ENCODE data around the gene MPPED1. TPM values are rescaled to one million over a fixed set of nuclear protein-coding genes. Genes with fewer than 3 reads are reported as not detected.

Gene MPPED1
- total and polyA plus RNA-seq, 2 of the 13 experiments (the other 11 are each of a cell fraction or from before 2014, with no cell fraction given) = 0.77 TPM; not detected in 1

DNA sequence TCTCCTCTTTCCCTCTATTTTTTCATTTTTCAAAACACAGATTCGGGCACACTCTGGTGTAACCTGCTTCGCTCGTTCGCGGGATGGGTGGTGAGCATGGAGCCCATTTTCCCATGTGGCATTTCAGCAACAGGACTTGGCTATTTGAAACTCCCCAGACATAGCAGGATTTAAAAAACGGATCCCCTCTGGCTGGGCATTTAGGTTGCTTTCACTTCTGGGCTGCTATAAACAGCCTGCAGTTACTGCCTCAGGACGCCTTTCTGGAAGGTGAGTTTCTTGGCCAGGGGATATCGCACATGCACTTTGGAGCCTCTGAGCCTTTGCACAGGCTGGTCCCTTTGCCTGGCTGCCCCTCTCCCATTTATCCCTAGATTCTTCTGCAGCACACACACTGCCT lies 2.8 kb upstream of the MPPED1 start:
- H3K9me3 ChIP-seq (ENCODE audit: low read length) = no peaks in the 10 kb centered on the region
- ChIA-PET CTCF (ENCODE audit: low intra/inter-chr PET ratio, low total read pairs) (no interaction called here), POLR2A (interaction anchor here (2.0 to 2.2 kb wide), 2 partner anchors 12 to 20 kb away, joined by 5 to 17 read pairs; no protein-coding TSS in a partner anchor)
- TF ChIP-seq ZNF776 (CRISPR knock-in tag; IDR thresholded peaks at IDR 0.05) = no peak
- TF ChIP-seq, protein P1, sequence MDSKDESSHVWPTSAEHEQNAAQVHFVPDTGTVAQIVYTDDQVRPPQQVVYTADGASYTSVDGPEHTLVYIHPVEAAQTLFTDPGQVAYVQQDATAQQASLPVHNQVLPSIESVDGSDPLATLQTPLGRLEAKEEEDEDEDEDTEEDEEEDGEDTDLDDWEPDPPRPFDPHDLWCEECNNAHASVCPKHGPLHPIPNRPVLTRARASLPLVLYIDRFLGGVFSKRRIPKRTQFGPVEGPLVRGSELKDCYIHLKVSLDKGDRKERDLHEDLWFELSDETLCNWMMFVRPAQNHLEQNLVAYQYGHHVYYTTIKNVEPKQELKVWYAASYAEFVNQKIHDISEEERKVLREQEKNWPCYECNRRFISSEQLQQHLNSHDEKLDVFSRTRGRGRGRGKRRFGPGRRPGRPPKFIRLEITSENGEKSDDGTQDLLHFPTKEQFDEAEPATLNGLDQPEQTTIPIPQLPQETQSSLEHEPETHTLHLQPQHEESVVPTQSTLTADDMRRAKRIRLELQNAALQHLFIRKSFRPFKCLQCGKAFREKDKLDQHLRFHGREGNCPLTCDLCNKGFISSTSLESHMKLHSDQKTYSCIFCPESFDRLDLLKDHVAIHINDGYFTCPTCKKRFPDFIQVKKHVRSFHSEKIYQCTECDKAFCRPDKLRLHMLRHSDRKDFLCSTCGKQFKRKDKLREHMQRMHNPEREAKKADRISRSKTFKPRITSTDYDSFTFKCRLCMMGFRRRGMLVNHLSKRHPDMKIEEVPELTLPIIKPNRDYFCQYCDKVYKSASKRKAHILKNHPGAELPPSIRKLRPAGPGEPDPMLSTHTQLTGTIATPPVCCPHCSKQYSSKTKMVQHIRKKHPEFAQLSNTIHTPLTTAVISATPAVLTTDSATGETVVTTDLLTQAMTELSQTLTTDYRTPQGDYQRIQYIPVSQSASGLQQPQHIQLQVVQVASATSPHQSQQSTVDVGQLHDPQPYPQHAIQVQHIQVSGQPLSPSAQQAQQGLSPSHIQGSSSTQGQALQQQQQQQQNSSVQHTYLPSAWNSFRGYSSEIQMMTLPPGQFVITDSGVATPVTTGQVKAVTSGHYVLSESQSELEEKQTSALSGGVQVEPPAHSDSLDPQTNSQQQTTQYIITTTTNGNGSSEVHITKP (CRISPR knock-in tag; IDR thresholded peaks at IDR 0.05; ENCODE audit: low read depth) = no peak
- no peak for TF ChIP-seq POLR2AphosphoS5 (IDR thresholded peaks at IDR 0.05; ENCODE audit: low read depth, low read length)
- TF ChIP-seq, protein P2, sequence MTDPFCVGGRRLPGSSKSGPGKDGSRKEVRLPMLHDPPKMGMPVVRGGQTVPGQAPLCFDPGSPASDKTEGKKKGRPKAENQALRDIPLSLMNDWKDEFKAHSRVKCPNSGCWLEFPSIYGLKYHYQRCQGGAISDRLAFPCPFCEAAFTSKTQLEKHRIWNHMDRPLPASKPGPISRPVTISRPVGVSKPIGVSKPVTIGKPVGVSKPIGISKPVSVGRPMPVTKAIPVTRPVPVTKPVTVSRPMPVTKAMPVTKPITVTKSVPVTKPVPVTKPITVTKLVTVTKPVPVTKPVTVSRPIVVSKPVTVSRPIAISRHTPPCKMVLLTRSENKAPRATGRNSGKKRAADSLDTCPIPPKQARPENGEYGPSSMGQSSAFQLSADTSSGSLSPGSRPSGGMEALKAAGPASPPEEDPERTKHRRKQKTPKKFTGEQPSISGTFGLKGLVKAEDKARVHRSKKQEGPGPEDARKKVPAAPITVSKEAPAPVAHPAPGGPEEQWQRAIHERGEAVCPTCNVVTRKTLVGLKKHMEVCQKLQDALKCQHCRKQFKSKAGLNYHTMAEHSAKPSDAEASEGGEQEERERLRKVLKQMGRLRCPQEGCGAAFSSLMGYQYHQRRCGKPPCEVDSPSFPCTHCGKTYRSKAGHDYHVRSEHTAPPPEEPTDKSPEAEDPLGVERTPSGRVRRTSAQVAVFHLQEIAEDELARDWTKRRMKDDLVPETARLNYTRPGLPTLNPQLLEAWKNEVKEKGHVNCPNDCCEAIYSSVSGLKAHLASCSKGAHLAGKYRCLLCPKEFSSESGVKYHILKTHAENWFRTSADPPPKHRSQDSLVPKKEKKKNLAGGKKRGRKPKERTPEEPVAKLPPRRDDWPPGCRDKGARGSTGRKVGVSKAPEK (CRISPR knock-in tag; IDR thresholded peaks at IDR 0.05; ENCODE audit: borderline replicate concordance) = no peak
- no peak for TF ChIP-seq ZC3H4 (CRISPR knock-in tag; IDR thresholded peaks at IDR 0.05; ENCODE audit: borderline replicate concordance)
- TF ChIP-seq EED (CRISPR knock-in tag; IDR thresholded peaks at IDR 0.05) = no peak
- H3K4me2 ChIP-seq (ENCODE audit: low read depth, low read length) = no peak overlapping the region
- peaks cover 27% of the 10 kb centered on the region for H3K4me1 ChIP-seq (ENCODE audit: insufficient read depth, low read length)
- no peak overlapping the region for H3K4me3 ChIP-seq (replicated peaks in 1 of 3; ENCODE audit: insufficient read depth in 1 of 3, low read depth in 2 of 3, low read length in 3 of 3)
- no peak overlapping the region for H2AFZ ChIP-seq (ENCODE audit: low read length)
- BruUV-seq (replicated peaks) = no TSS peak
- intact Hi-C loops (cut with micrococcal nuclease; ENCODE audit: unreplicated experiment) = no loop called here
- no peak overlapping the region for H3K27ac ChIP-seq (ENCODE audit: extremely low read length, insufficient read depth, low read length)
- FAIRE-seq (no peak), DNase-seq (ENCODE audit: low spot score) (no peak), ATAC-seq (no peak)
- in situ Hi-C loops (cut with HindIII; ENCODE audit: extremely low pct_ligation_motif_present, low pct_unique_long_range_greater_than_20kb) = no loop called here
- H4K20me1 ChIP-seq (ENCODE audit: insufficient read depth, low read length) = no peaks in the 10 kb centered on the region
- H3K27me3 ChIP-seq (ENCODE audit: control insufficient read depth in 1 of 2, insufficient read depth in 2 of 2, low read length in 2 of 2) = peaks cover 1 to 15% of the 10 kb centered on the region in 2 experiments; a peak in 2 of 5 replicates
- 86% methylated on average over 7 of the region's 8 CpGs for WGBS (ENCODE audit: low lambda C conversion rate)
- no peaks in the 10 kb centered on the region for H3K79me2 ChIP-seq (ENCODE audit: insufficient read depth, low read length)
- no peaks in the 10 kb centered on the region for H3K36me3 ChIP-seq (replicated peaks in 1 of 2; ENCODE audit: control insufficient read depth in 1 of 2, insufficient read depth in 2 of 2, low read length in 2 of 2)
- H3K9ac ChIP-seq (ENCODE audit: insufficient read depth, low read depth, low read length) = no peak overlapping the region
